Activated CD4-positive, alpha-beta T cell treated with anti-CD3 and anti-CD28 coated beads, Interleukin-2, amount 50 U/mL, for 4 hours (primary cell): ENCODE measurements around the gene DGLUCY.
"Not testable (repeated sequence)": the region's sequence is repeated elsewhere in the genome, so short reads cannot be mapped to it uniquely, and the experiment has no call there.

ENCODE experiments used
- DNase-seq, 2 experiments: peaks; one replicate each; pipeline ENCODE4 v3.0.0-alpha.2; 2020

Gene DGLUCY

GRCh38 chr14:91264151-91265150, 150.6 kb downstream of the DGLUCY start:
- no peak for DNase-seq

- DNase-seq = no peak
Observed at GRCh38 chr14:91265404-91265803, 151.5 kb downstream of the DGLUCY start.

- DNase-seq = not testable (repeated sequence)
Observed at GRCh38 chr14:91266276-91266675, 152.4 kb downstream of the DGLUCY start.

GRCh38 chr14:91267965-91268437, 154.1 kb downstream of the DGLUCY start:
- DNase-seq = no peak

GRCh38 chr14:91269076-91269991, 155.5 kb downstream of the DGLUCY start:
- no peak for DNase-seq

- no peak for DNase-seq
Observed at GRCh38 chr14:91270188-91270587, 156.3 kb downstream of the DGLUCY start.

GRCh38 chr14:91270619-91271018, 156.7 kb downstream of the DGLUCY start:
- no peak for DNase-seq

- no peak for DNase-seq
Observed at GRCh38 chr14:91271639-91272038, 157.8 kb downstream of the DGLUCY start.

GRCh38 chr14:91272341-91273272, 158.7 kb downstream of the DGLUCY start:
- no peak for DNase-seq

- no peak for DNase-seq
Observed at GRCh38 chr14:91273273-91273884, 159.5 kb downstream of the DGLUCY start.

GRCh38 chr14:91273885-91274273, 160.0 kb downstream of the DGLUCY start:
- no peak for DNase-seq

GRCh38 chr14:91274796-91275195, 160.9 kb downstream of the DGLUCY start:
- no peak for DNase-seq
